ENCODE measurements around the gene ECM2.

Gene ECM2

GRCh38 chr9:92496396-92497176 is 39.2 kb downstream of the ECM2 start:
- Histone ChIP-seq H3F3A (ENCODE audit: control insufficient read depth, insufficient read depth) (no peaks in the 10 kb centered on the region), H3K79me2 (ENCODE audit: control insufficient read depth, low read length) (no peaks in the 10 kb centered on the region), H3K9me2 (replicated peaks; ENCODE audit: control insufficient read depth, low read length) (no peaks in the 10 kb centered on the region), H3K4me3 (ENCODE audit: low read length) (no peak overlapping the region), H3K9me3 (ENCODE audit: control insufficient read depth, insufficient read depth, low read length) (no peaks in the 10 kb centered on the region), H3K27ac (ENCODE audit: low read depth, low read length) (no peak overlapping the region), H3K27me3 (ENCODE audit: control insufficient read depth, low read length) (no peaks in the 10 kb centered on the region), H3K4me1 (ENCODE audit: control insufficient read depth, low read length) (no peaks in the 10 kb centered on the region), H3K36me3 (ENCODE audit: control insufficient read depth, low read length) (no peaks in the 10 kb centered on the region), H3K4me2 (ENCODE audit: low read length) (no peak overlapping the region), H4K20me1 (ENCODE audit: control insufficient read depth, insufficient read depth, low read depth, low read length) (no peaks in the 10 kb centered on the region)
- no peak for TF ChIP-seq EZH2phosphoT487 (IDR thresholded peaks at IDR 0.05; ENCODE audit: borderline replicate concordance, low read length)
- TF ChIP-seq, protein P1, sequence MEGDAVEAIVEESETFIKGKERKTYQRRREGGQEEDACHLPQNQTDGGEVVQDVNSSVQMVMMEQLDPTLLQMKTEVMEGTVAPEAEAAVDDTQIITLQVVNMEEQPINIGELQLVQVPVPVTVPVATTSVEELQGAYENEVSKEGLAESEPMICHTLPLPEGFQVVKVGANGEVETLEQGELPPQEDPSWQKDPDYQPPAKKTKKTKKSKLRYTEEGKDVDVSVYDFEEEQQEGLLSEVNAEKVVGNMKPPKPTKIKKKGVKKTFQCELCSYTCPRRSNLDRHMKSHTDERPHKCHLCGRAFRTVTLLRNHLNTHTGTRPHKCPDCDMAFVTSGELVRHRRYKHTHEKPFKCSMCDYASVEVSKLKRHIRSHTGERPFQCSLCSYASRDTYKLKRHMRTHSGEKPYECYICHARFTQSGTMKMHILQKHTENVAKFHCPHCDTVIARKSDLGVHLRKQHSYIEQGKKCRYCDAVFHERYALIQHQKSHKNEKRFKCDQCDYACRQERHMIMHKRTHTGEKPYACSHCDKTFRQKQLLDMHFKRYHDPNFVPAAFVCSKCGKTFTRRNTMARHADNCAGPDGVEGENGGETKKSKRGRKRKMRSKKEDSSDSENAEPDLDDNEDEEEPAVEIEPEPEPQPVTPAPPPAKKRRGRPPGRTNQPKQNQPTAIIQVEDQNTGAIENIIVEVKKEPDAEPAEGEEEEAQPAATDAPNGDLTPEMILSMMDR (IDR thresholded peaks at IDR 0.05; ENCODE audit: low read depth, low read length, poor library complexity, severe bottlenecking): no peak

GRCh38 chr9:92494856-92495255 is 40.9 kb downstream of the ECM2 start:
- TF ChIP-seq, protein P1 (IDR thresholded peaks at IDR 0.05; ENCODE audit: low read depth, low read length, poor library complexity, severe bottlenecking): no peak
- TF ChIP-seq EZH2phosphoT487 (IDR thresholded peaks at IDR 0.05; ENCODE audit: borderline replicate concordance, low read length): no peak
- Histone ChIP-seq H4K20me1 (ENCODE audit: control insufficient read depth, insufficient read depth, low read depth, low read length) (no peaks in the 10 kb centered on the region), H3K4me2 (ENCODE audit: low read length) (no peak overlapping the region), H3K4me1 (ENCODE audit: control insufficient read depth, low read length) (no peaks in the 10 kb centered on the region), H3K27me3 (ENCODE audit: control insufficient read depth, low read length) (no peaks in the 10 kb centered on the region), H3F3A (ENCODE audit: control insufficient read depth, insufficient read depth) (no peaks in the 10 kb centered on the region), H3K9me3 (ENCODE audit: control insufficient read depth, insufficient read depth, low read length) (no peaks in the 10 kb centered on the region), H3K36me3 (ENCODE audit: control insufficient read depth, low read length) (no peaks in the 10 kb centered on the region), H3K9me2 (replicated peaks; ENCODE audit: control insufficient read depth, low read length) (no peaks in the 10 kb centered on the region), H3K79me2 (ENCODE audit: control insufficient read depth, low read length) (no peaks in the 10 kb centered on the region), H3K27ac (ENCODE audit: low read depth, low read length) (no peak overlapping the region), H3K4me3 (ENCODE audit: low read length) (no peak overlapping the region)

- no peaks in the 10 kb centered on the region for H3K9me2 ChIP-seq (replicated peaks; ENCODE audit: control insufficient read depth, low read length)
- H3K4me1 ChIP-seq (ENCODE audit: control insufficient read depth, low read length): no peaks in the 10 kb centered on the region
- no peak overlapping the region for H3K27ac ChIP-seq (ENCODE audit: low read depth, low read length)
- H3K79me2 ChIP-seq (ENCODE audit: control insufficient read depth, low read length): no peaks in the 10 kb centered on the region
- no peak for TF ChIP-seq EZH2phosphoT487 (IDR thresholded peaks at IDR 0.05; ENCODE audit: borderline replicate concordance, low read length)
- TF ChIP-seq, protein P1 (IDR thresholded peaks at IDR 0.05; ENCODE audit: low read depth, low read length, poor library complexity, severe bottlenecking): no peak
- no peaks in the 10 kb centered on the region for H3F3A ChIP-seq (ENCODE audit: control insufficient read depth, insufficient read depth)
- H3K4me3 ChIP-seq (ENCODE audit: low read length): no peak overlapping the region
- no peaks in the 10 kb centered on the region for H3K9me3 ChIP-seq (ENCODE audit: control insufficient read depth, insufficient read depth, low read length)
- no peaks in the 10 kb centered on the region for H3K27me3 ChIP-seq (ENCODE audit: control insufficient read depth, low read length)
- no peak overlapping the region for H3K4me2 ChIP-seq (ENCODE audit: low read length)
- no peaks in the 10 kb centered on the region for H4K20me1 ChIP-seq (ENCODE audit: control insufficient read depth, insufficient read depth, low read depth, low read length)
- H3K36me3 ChIP-seq (ENCODE audit: control insufficient read depth, low read length): no peaks in the 10 kb centered on the region
These were observed 41.9 kb downstream of the ECM2 start for GRCh38 chr9:92493749-92494387.
